Putamen (tissue), 1 donor: ENCODE results near the gene DNM2.
"Not testable (repeated sequence)": the region's sequence is repeated elsewhere in the genome, so short reads cannot be mapped to it uniquely, and the experiment has no call there.

ENCODE experiments used
- DNase-seq: peaks from one replicate; pipeline ENCODE4 v3.0.0-alpha.2; 2016; ENCODE audit warnings: low spot score

The DNM2 gene

GRCh38 chr19:10717356-10718204 is at the start of gene DNM2:
Gene DNM2 (plus strand): TSS chr19:10718079. CDS start chr19:10718243, 164 bp downstream.
- DNase-seq: peak; percentile 100

- no peak for DNase-seq
Measured at GRCh38 chr19:10669246-10669645, 48.6 kb upstream of the DNM2 start.

- DNase-seq: no peak
Measured at GRCh38 chr19:10670182-10670581, 47.7 kb upstream of the DNM2 start.

- no peak for DNase-seq
Measured at GRCh38 chr19:10670876-10671804, 46.7 kb upstream of the DNM2 start.

GRCh38 chr19:10671922-10672321 is 46.0 kb upstream of the DNM2 start:
- not testable (repeated sequence) for DNase-seq

GRCh38 chr19:10675214-10675613 is 42.7 kb upstream of the DNM2 start:
- DNase-seq: not testable (repeated sequence)

- DNase-seq: no peak
Measured at GRCh38 chr19:10677751-10678150, 40.1 kb upstream of the DNM2 start.

GRCh38 chr19:10678813-10679212 is 39.1 kb upstream of the DNM2 start:
- no peak for DNase-seq

- DNase-seq: no peak
Measured at GRCh38 chr19:10679743-10680142, 38.1 kb upstream of the DNM2 start.

- DNase-seq: no peak
Measured at GRCh38 chr19:10680545-10681135, 37.2 kb upstream of the DNM2 start.

GRCh38 chr19:10681658-10682057 is 36.2 kb upstream of the DNM2 start:
- no peak for DNase-seq

GRCh38 chr19:10682397-10683063 is 35.3 kb upstream of the DNM2 start:
- DNase-seq: no peak

GRCh38 chr19:10683064-10683426 is 34.8 kb upstream of the DNM2 start:
- no peak for DNase-seq

GRCh38 chr19:10683582-10683981 is 34.3 kb upstream of the DNM2 start:
- DNase-seq: no peak

- peak; percentile 29 for DNase-seq
Measured at GRCh38 chr19:10685210-10685609, 32.7 kb upstream of the DNM2 start.

- DNase-seq: no peak
Measured at GRCh38 chr19:10686193-10686592, 31.7 kb upstream of the DNM2 start.

- peak; percentile 81 for DNase-seq
Measured at GRCh38 chr19:10686661-10687517, 31.0 kb upstream of the DNM2 start.

- no peak for DNase-seq
Measured at GRCh38 chr19:10687518-10688288, 30.2 kb upstream of the DNM2 start.

- no peak for DNase-seq
Measured at GRCh38 chr19:10688545-10689280, 29.2 kb upstream of the DNM2 start.
